Keratinocyte (primary cell): ENCODE measurements around the gene EIF4E2. TPM values are rescaled to one million over a fixed set of nuclear protein-coding genes. Genes with fewer than 3 reads are reported as not detected.

Experiments used
- DNase-seq: peaks from one replicate; pipeline ENCODE4 v3.0.0-alpha.2; 2011; ENCODE audit warnings: low read depth, missing footprints, low spot score
- FAIRE-seq: peaks from 2 replicates; lab custom pipeline; 2011; peaks lifted over from hg19 to GRCh38; lab: Jason Lieb, UNC
- H2AFZ ChIP-seq: 2 replicates; pipeline ENCODE4 v1.6.0; 2012; ENCODE audit warnings: low read length, control low read depth, inconsistent platforms; ENCODE audit not compliant: control insufficient read depth
- H3K27ac ChIP-seq: 2 replicates; pipeline ENCODE4 v1.5.1; 2011; ENCODE audit warnings: low read length; ENCODE audit not compliant: control insufficient read depth, insufficient read depth
- H3K27me3 ChIP-seq: 3 replicates; pipeline ENCODE4 v1.6.0; 2011; ENCODE audit warnings: low read length; ENCODE audit not compliant: control insufficient read depth, insufficient read depth; ENCODE audit errors: extremely low read depth
- H3K36me3 ChIP-seq, 2 experiments: 2 replicates in 1 of 2; 3 replicates in 1 of 2; pipeline ENCODE4 v1.5.1; 2011; ENCODE audit warnings: low read length in 2 of 2, mild to moderate bottlenecking in 1 of 2; ENCODE audit not compliant: control insufficient read depth in 2 of 2, insufficient read depth in 2 of 2; ENCODE audit errors: extremely low read depth in 1 of 2
- H3K4me1 ChIP-seq: 3 replicates; pipeline ENCODE4 v1.5.1; 2011; ENCODE audit warnings: low read length; ENCODE audit not compliant: control insufficient read depth, insufficient read depth; ENCODE audit errors: extremely low read depth
- H3K4me2 ChIP-seq: 3 replicates; pipeline ENCODE4 v1.6.0; 2011; ENCODE audit warnings: low read depth, low read length; ENCODE audit not compliant: control insufficient read depth, insufficient read depth; ENCODE audit errors: extremely low read depth
- H3K4me3 ChIP-seq, 3 experiments: fragments of 200-600 bp in 1 of 3; sonication (generic) in 1 of 3; 2 replicates in 2 of 3; 3 replicates in 1 of 3; pipeline ENCODE4 v1.5.1; 2011 to 2016; ENCODE audit warnings: low read length in 3 of 3, mild to moderate bottlenecking in 3 of 3, control low read depth in 2 of 3, inconsistent platforms in 1 of 3, low read depth in 1 of 3, mixed read lengths in 1 of 3, mixed run types in 1 of 3, moderate library complexity in 1 of 3; ENCODE audit not compliant: control insufficient read depth in 2 of 3, insufficient read depth in 2 of 3; ENCODE audit errors: extremely low read depth in 1 of 3
- H3K79me2 ChIP-seq: 2 replicates; pipeline ENCODE4 v1.6.0; 2012; ENCODE audit warnings: low read length; ENCODE audit not compliant: control insufficient read depth, insufficient read depth
- H3K9ac ChIP-seq: 3 replicates; pipeline ENCODE4 v1.6.0; 2011; ENCODE audit warnings: low read length; ENCODE audit not compliant: control insufficient read depth, insufficient read depth; ENCODE audit errors: extremely low read depth
- H3K9me1 ChIP-seq: 3 replicates; pipeline ENCODE4 v1.6.0; 2011; ENCODE audit warnings: low read length; ENCODE audit not compliant: control insufficient read depth, insufficient read depth; ENCODE audit errors: extremely low read depth
- H3K9me3 ChIP-seq: 2 replicates; pipeline ENCODE4 v1.5.1; 2012; ENCODE audit warnings: low read depth, low read length; ENCODE audit not compliant: control insufficient read depth
- H4K20me1 ChIP-seq: 3 replicates; pipeline ENCODE4 v1.6.0; 2011; ENCODE audit warnings: low read length; ENCODE audit not compliant: control insufficient read depth, insufficient read depth; ENCODE audit errors: extremely low read depth
- CTCF ChIP-seq, 3 experiments: IDR thresholded peaks in 1 of 3; conservative IDR thresholded peaks in 1 of 3; optimal IDR thresholded peaks in 1 of 3; 2 replicates in 2 of 3; 3 replicates in 1 of 3; pipeline versions ENCODE3 to v1.5.1; 2011; ENCODE audit warnings: low read length in 3 of 3, mild to moderate bottlenecking in 3 of 3, moderate library complexity in 2 of 3, control low read depth in 1 of 3, inconsistent platforms in 1 of 3; ENCODE audit not compliant: insufficient read depth in 2 of 3; ENCODE audit errors: extremely low read depth in 1 of 3
- EZH2 ChIP-seq: IDR thresholded peaks from one replicate; pipeline ENCODE4 v1.6.1; 2012; ENCODE audit warnings: inconsistent platforms, mild to moderate bottlenecking, low read length, moderate library complexity
- dilution Hi-C: fragments of 300-500 bp; cut with MboI; formaldehyde crosslinking; loops from one replicate; pipeline ENCODE4 v1.7.0; 2020; ENCODE audit warnings: low sequenced_read_pairs; ENCODE audit not compliant: extremely low pct_ligation_motif_present
- polyA plus RNA-seq, 5 experiments: library from polyadenylated mRNA; depleted of rRNA in 3 of 5; stranded (reverse) in 3 of 5; stranded (forward) in 1 of 5; unstranded in 1 of 5; fragments of >200 nt; gene quantifications; 1 replicate in 1 of 5; 2 replicates in 3 of 5; 3 replicates in 1 of 5; pipeline versions ENCODE4 v1.2.1 to v1.2.3, GENCODE V29; 2011 to 2012; ENCODE audit warnings: missing spikeins in 2 of 5, low read depth in 1 of 5, low replicate concordance in 1 of 5

Gene EIF4E2
- polyA plus RNA-seq, 1 donor (not counting 4 experiments of a cell fraction or from before 2014, with no cell fraction given) = 79.2 TPM

- TF ChIP-seq EZH2 = no peak
- TF ChIP-seq CTCF (optimal IDR thresholded peaks at IDR 0.05 in 1 of 3, IDR thresholded peaks at IDR 0.05 in 1 of 3, conservative IDR thresholded peaks at IDR 0.05 in 1 of 3; ENCODE audit: extremely low read depth in 1 of 3, insufficient read depth in 2 of 3, low read length in 3 of 3) = no peak
- Histone ChIP-seq H3K9me1 (no peaks in the 10 kb centered on the region), H3K4me3 (no peak overlapping the region), H3K27ac (no peak overlapping the region), H3K9me3 (no peaks in the 10 kb centered on the region), H3K36me3 (peaks cover 2 to 17% of the 10 kb centered on the region in 2 experiments), H3K4me2 (no peak overlapping the region), H3K27me3 (no peaks in the 10 kb centered on the region), H3K9ac (no peak overlapping the region), H2AFZ (no peak overlapping the region), H4K20me1 (no peaks in the 10 kb centered on the region), H3K4me1 (no peaks in the 10 kb centered on the region), H3K79me2 (no peaks in the 10 kb centered on the region)
- FAIRE-seq (no peak), DNase-seq (no peak)
- dilution Hi-C loops = no loop called here
Measured at GRCh38 chr2:232574674-232575403, 24.4 kb downstream of the EIF4E2 start.

- dilution Hi-C loops = no loop called here
- no peak overlapping the region for H3K9ac ChIP-seq
- H2AFZ ChIP-seq = no peak overlapping the region
- no peaks in the 10 kb centered on the region for H3K9me3 ChIP-seq
- H3K36me3 ChIP-seq = peaks cover 2 to 12% of the 10 kb centered on the region in 2 experiments
- TF ChIP-seq CTCF (optimal IDR thresholded peaks at IDR 0.05 in 1 of 3, IDR thresholded peaks at IDR 0.05 in 1 of 3, conservative IDR thresholded peaks at IDR 0.05 in 1 of 3; ENCODE audit: extremely low read depth in 1 of 3, insufficient read depth in 2 of 3, low read length in 3 of 3) (no peak), EZH2 (no peak)
- FAIRE-seq (no peak), DNase-seq (no peak)
- no peak overlapping the region for H3K4me2 ChIP-seq
- no peak overlapping the region for H3K27ac ChIP-seq
- H3K4me3 ChIP-seq = no peak overlapping the region
- H3K9me1 ChIP-seq = no peaks in the 10 kb centered on the region
- H3K4me1 ChIP-seq = no peaks in the 10 kb centered on the region
- no peaks in the 10 kb centered on the region for H3K27me3 ChIP-seq
- H4K20me1 ChIP-seq = no peaks in the 10 kb centered on the region
- H3K79me2 ChIP-seq = no peaks in the 10 kb centered on the region
Measured at GRCh38 chr2:232575404-232575746, 24.9 kb downstream of the EIF4E2 start.
